AML-193 (cell line): ENCODE data around the gene TBX15.

ENCODE experiments used
- DNase-seq, 2 experiments: peaks; one replicate each; lab custom pipeline; 2025; lab: John Stamatoyannopoulos, UW

TBX15 gene

DNA sequence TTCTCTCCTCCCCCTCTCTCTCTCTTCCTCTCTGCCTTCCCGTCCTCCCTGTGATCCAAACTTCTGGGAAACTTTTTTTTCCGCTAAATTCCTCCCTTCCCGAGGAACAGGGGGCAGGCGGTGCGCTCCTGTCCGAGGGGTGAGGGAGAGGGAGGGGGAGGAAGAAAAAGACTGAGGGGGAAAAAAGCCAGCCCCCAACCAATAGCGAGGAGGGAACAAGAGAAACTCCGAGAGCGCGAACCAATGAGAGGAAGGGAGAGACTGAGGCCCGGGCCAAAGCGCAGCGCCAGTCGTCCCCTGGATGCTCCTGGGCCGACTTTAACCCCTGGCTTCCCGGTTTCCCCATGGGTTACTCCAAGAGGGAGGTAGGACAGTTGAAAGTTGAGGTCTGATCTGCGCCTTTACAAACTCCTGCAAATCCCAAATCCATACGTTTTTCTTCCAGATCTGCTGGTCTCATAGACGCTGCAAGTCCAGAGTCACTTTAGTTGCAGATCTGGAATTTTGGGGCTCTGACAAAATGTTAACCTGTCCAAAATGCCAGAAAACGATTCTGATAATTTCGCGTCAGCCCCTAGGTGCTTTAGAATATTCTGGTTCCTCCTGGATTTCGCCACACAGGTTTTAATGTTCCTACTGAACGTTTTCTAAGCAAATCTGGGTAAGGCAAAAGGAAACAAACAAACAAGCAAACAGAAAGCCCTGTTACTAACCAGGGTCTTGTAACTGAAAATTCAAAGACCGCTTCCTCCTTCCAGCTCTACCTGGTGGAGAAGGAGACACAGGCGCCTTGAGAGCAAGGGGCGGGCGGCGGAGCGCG, at the start of gene TBX15:
TBX15 (minus strand) TSS at position 158 of the 820 bp plus-strand sequence. CDS start 548 bp downstream, outside the sequence.
- DNase-seq = no peak

GRCh38 chr1:119034359-119034758, 46.2 kb upstream of the TBX15 start:
- no peak for DNase-seq

GRCh38 chr1:119032986-119033385, 44.8 kb upstream of the TBX15 start:
- DNase-seq = no peak

GRCh38 chr1:119027759-119028158, 39.6 kb upstream of the TBX15 start:
- DNase-seq = no peak

DNA sequence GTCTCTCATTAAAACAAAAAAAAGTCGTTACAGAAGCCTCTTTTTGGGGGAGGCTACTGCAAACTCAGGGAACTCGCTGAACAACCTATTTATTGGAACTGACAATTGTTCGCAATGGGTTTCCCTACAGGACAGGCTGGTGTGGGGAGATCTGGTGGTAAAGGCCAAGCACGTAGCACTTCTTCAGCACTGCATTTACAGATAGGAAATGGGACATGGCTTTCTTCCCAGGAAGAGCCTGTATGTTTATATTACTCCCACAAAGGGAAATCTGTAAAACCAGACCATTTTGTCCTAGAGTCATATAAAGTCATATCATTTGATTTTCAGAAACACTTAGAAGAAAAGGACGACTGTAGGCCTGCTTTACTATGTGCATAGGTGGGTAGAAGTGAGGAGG, 38.8 kb upstream of the TBX15 start:
- DNase-seq = no peak

DNA sequence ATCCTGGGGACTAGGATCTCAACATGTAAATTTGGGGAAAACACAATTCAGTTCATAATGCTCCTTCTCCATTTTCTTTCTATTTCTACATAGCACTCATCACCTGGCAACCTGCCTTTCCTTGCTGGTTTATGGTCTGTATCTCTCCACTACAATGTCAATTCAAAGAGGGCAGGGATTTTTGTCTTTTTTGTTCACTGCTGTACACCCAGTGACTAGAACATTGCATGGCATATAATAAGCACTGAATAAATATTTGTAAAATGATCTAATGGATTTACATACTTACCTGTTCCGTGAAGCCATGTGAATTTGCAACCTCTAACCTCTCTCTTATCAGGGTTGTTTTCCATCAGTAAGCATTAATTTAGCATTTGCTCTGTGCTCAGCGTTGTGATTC, 27.4 kb upstream of the TBX15 start:
- no peak for DNase-seq

GRCh38 chr1:119012383-119012782, 24.2 kb upstream of the TBX15 start:
- no peak for DNase-seq

DNA sequence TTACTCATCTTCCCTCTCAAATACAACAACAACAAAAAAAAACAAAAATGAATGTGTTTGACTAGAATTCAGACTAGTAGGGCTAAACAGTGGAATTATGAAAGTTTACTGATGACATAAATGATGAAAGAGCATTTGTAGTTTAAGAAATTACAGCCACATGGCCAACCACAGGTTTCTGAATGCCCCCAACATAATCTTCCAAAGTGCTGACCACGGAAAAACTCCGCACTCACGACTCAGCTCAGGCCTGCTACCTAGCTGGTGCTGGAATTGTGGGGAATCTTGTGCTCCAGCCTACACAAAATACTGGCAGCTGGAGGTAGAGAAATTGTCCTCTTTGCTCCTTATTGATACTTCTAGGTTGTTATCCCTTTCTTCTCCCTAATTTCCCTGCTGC, 23.6 kb upstream of the TBX15 start:
- DNase-seq = no peak

DNA sequence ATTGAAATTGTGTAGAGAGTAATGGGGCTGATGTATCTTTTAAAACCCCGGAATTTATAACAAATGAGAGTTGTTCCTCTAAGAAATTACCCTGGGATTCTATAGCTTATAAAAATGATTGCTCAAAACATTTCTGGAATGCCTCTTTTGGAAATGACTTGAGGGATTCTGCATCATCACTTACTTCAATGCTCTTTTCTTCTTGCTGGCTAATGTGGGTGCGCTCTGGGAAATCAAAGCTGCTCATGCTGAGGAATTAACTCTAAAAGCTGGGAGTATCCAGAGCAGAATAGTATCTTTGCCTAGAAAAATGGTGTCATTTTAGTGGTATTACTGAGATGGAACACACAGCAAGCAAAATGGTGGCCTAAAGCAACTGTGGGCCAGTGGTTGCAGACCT, 23.0 kb upstream of the TBX15 start:
- no peak for DNase-seq

DNA sequence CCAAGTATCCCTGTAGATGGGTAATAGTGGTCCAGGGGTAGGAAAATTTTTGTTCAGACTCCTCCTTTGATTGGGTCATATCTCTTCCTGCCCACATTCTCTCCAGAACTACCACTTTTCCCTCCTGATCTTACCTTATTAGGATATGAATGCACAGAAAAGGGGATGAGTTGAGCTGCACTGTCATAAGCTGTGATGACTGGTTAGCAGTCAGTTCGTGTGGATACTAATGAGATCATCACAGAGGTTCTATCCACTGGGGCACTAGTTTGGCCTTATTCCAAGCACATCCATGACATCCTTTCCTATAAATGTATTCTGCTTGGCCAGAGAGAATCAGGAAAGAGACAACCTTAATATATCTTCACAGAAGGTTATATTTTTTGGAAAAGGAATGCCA, 22.1 kb upstream of the TBX15 start:
- DNase-seq = no peak

DNA sequence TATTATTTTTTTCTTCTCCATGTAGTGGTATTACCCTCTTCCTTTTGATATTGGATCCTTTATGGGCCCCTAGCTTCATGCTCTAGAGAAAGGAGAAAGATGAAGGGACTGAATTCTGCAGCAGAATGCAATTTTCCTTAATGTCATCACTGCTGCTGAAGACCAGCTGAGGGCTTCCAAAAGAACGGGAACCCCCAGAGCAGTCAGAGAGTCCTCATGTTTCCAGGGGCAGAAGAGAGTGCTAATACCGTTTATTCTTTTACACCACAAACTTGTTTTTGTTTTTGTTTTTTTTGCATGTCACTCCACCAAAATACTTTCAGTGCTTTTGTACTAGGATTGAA, 21.1 kb upstream of the TBX15 start:
- DNase-seq = no peak

DNA sequence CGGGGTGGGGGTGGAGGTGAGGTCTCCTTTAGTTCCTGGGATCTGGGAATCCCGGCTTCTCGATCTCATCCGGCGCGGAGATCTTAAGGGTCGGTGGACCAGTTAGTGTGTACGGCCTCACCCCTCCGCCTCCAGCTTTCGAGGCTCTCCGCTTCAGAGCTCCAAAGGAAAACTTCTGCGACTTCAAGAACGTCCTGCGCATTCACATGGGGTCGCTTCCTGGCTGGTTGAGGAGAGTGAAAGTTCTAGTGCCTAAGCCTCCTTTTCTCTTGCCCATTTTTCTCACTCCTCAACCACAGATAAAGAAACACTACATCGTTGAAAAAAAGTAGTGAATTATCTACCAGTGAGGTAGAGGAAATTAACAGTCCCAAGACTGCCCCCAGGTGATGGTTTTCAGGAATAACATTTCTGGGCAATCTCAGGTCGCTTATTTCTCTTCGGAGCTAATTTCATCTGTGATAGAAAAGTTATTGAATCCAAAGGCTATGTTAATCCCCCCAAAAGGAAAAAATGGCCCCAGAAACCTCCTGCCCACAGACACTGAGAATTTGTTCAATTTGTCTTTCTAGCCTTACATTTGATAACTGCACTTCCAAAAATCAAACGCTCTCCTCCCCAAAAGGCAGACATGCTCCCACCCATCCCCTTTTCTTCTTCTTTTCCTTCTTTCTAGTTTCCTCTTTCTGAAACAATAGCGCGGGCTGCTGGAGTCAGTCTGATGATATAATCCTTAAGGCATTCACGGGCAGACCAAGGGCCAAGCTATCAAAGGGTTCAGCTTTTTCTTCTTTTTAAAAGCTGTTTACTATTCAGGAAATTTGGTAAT, 20.6 kb upstream of the TBX15 start:
- DNase-seq = peak; percentile 7 to 12

- no peak for DNase-seq
Observed at GRCh38 chr1:119007670-119008482, 19.7 kb upstream of the TBX15 start.

GRCh38 chr1:119007339-119007669, 19.2 kb upstream of the TBX15 start:
- no peak for DNase-seq

- DNase-seq = no peak
Observed at GRCh38 chr1:119006406-119007279, 18.5 kb upstream of the TBX15 start.

GRCh38 chr1:119005724-119006405, 17.7 kb upstream of the TBX15 start:
- DNase-seq = no peak

DNA sequence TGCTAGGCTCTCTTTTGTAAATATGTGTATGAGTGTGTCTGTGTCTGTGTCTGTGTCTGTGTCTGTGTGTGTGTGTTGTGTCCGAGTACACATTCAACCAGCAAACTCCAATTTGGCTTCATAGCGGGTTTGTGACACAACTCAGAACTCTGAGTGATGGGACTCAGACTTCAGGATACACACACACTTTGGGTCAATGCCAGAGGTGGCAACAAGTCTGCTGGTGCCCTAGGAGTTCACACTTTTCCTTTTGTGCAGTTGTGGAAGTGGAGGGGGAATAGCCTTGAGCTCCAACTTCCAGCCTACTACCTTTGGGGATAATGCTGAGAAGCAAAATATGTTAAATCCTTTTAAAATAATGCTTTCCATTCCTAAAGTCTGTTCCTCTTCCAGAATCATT, 16.6 kb upstream of the TBX15 start:
- no peak for DNase-seq

- DNase-seq = no peak
Observed at GRCh38 chr1:119004129-119004527, 16.0 kb upstream of the TBX15 start.

DNA sequence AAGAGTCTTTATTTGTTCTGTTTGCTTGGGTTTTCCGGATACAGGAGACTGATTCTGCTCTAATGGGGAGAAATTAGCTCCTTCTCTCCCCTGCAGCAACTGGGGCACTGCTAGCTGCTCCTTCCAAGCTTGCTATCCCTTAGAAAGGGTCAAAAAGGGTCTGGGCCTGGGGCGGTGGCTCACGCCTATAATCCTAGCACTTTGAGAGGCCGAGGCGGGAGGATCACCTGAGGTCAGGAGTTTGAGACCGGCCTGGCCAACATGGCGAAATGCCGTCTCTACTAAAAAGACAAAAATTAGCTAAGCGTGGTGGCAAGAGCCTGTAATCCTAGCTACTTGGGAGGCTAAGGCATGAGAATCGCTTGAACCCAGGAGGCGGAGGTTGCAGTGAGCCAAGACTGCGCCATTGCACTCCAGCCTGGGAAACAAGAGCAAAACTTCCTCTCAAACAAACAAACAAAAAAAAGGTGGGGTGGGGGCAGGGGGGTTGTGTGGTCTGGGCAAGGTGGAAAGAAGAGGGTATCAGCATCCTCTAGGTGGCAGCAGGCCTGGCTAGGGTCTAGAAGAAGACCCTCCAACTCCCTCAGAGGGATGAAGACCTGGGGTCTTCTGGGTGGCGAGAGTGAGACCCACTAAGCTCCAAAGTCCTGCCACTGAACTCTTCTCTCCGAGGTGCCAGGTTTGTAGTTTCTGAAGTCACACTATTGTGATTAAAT, 15.4 kb upstream of the TBX15 start:
- no peak for DNase-seq

GRCh38 chr1:119002028-119002686, 14.0 kb upstream of the TBX15 start:
- DNase-seq = no peak
